GM23248 (cell line): ENCODE data around the gene ZNF254.

Experiments used
- EZH2 ChIP-seq: fragments of 200-600 bp; sonication (generic); IDR thresholded peaks from 2 replicates; pipeline ENCODE4 v1.6.1; 2018; ENCODE audit warnings: antibody characterized with exemption, mild to moderate bottlenecking; ENCODE audit not compliant: insufficient read depth, poor library complexity, severe bottlenecking
- EZH2phosphoT487 ChIP-seq: fragments of 200-600 bp; sonication (generic); IDR thresholded peaks from 2 replicates; pipeline ENCODE4 v1.6.1; 2018; ENCODE audit warnings: antibody characterized with exemption, moderate library complexity, mild to moderate bottlenecking, low read depth; ENCODE audit not compliant: insufficient read depth

DNA sequence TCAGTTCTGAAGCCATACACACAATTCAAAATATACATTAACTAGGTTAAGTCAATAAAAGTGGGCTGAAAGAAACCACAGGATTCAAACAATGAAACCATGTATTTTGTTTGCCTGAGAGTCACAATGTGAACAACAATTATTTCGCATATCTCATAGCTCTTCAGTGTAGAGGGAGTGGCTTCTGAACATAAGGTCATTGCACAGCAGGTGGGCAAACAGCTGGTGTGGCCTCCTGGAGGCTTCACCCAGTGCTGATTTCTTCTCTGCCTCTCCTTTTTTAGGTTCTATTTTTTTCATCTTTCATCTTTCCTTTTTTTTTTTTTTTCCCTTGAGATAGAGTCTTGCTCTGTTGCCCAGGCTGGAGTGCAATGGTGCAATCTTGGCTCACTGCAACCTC lies 40.4 kb upstream of the ZNF254 start:
- no peak for TF ChIP-seq EZH2
- TF ChIP-seq EZH2phosphoT487, result no peak
